Measurements from ENCODE around the gene GMDS. TPM values are rescaled to one million over a fixed set of nuclear protein-coding genes. Genes with fewer than 3 reads are reported as not detected.

Gene GMDS
- total RNA-seq, 2 donors from 2014 or later: 25.4 to 29.5 TPM

DNA sequence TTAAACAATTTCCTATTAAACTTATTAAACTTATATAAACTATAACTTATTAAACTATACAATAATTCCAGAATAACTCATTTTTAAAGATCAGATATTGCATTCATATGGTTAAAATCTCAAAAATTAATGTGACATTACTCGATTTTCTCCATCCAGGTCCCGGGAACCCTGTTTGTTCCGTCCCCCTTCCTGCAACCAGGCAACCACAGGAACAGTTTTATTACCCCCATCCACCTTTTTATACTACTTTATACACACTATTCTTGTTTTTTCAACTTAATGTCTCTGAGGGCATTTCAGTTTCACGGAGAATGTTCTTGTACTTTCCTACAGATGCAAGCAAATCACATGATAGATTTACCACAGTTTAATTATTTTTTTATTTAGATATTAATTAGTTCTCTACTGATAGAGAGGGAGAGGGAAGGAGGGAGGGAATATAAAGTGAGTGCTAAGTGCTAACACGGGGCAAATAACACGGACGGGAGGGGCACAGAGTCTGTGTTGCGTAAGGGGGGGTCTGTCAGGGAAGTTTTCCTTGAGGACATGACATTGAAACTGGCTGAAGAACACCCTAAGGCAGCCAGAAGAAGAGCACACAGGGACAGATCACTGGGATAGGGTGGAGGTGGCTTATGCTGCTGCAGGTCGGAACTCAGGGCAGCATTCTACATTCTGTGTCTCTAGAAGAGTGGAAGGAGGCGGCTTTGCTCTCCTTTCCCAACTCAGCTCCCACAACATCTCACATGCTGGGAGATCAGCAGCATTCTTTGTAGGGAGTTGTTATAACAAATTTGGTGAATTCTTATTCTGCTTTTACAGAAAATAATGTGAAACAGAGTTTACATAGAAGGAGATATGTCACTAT lies 410.5 kb downstream of the GMDS start:
- H3K27me3 ChIP-seq (ENCODE audit: control insufficient read depth, insufficient read depth, low read length, poor library complexity, severe bottlenecking): no peaks in the 10 kb centered on the region
- Mint-ChIP-seq H3K9me3 (no peaks in the 10 kb centered on the region), H3K4me3 (no peak overlapping the region), H3K4me1 (peaks cover 17% of the 10 kb centered on the region), H3K27me3 (ENCODE audit: insufficient read depth) (no peaks in the 10 kb centered on the region), H3K27ac (no peak overlapping the region), H3K36me3 (ENCODE audit: low read depth) (no peaks in the 10 kb centered on the region)
- 68 to 78% methylated on average over 4 to 9 of the region's 10 CpGs for WGBS, 2 experiments (ENCODE audit: insufficient coverage in 1 of 2, insufficient read length in 1 of 2)
- no peak overlapping the region for H3K4me3 ChIP-seq (ENCODE audit: low read length)
- H3K4me1 ChIP-seq (ENCODE audit: control insufficient read depth, insufficient read depth, low read length): no peaks in the 10 kb centered on the region
- no peak overlapping the region for H3K27ac ChIP-seq (ENCODE audit: low read depth, low read length)
- no peaks in the 10 kb centered on the region for H3K36me3 ChIP-seq (ENCODE audit: control insufficient read depth, insufficient read depth, low read length)
- TF ChIP-seq, protein P1, sequence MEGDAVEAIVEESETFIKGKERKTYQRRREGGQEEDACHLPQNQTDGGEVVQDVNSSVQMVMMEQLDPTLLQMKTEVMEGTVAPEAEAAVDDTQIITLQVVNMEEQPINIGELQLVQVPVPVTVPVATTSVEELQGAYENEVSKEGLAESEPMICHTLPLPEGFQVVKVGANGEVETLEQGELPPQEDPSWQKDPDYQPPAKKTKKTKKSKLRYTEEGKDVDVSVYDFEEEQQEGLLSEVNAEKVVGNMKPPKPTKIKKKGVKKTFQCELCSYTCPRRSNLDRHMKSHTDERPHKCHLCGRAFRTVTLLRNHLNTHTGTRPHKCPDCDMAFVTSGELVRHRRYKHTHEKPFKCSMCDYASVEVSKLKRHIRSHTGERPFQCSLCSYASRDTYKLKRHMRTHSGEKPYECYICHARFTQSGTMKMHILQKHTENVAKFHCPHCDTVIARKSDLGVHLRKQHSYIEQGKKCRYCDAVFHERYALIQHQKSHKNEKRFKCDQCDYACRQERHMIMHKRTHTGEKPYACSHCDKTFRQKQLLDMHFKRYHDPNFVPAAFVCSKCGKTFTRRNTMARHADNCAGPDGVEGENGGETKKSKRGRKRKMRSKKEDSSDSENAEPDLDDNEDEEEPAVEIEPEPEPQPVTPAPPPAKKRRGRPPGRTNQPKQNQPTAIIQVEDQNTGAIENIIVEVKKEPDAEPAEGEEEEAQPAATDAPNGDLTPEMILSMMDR (conservative IDR thresholded peaks at IDR 0.05): no peak
- no peak overlapping the region for H3K9ac ChIP-seq (ENCODE audit: extremely low read depth, low read length, poor library complexity, severe bottlenecking)
- H3K9me3 ChIP-seq (ENCODE audit: control insufficient read depth, low read length): no peaks in the 10 kb centered on the region
- no peak for DNase-seq

DNA sequence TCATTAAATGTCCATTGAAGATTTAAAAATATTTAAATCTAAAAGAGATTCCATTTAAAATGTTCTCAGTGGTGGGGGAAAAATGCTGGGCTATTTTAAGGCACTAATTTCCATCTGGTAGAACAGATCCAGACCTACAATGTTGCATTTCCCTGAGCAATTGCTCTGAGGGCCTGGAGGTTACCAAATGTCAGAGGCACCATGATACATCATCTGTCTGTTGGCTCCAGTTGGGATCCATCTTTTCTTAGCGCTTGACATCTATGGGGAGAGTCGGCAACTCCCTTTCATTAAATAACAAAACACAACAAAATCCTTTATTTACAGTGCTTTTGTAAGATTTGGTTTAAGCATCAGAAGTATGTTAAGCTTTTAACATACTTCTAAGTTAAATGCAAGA lies 411.2 kb downstream of the GMDS start:
- DNase-seq: no peak
- H3K27ac ChIP-seq (ENCODE audit: low read depth, low read length): no peak overlapping the region
- 83% methylated on average over 1 of the region's 2 CpGs; no CpG with 5 or more reads in 1 of the 2 experiments for WGBS, 2 experiments (ENCODE audit: insufficient coverage in 1 of 2, insufficient read length in 1 of 2)
- no peaks in the 10 kb centered on the region for H3K36me3 ChIP-seq (ENCODE audit: control insufficient read depth, insufficient read depth, low read length)
- no peaks in the 10 kb centered on the region for H3K27me3 Mint-ChIP-seq (ENCODE audit: insufficient read depth)
- no peak overlapping the region for H3K4me3 ChIP-seq (ENCODE audit: low read length)
- no peak overlapping the region for H3K27ac Mint-ChIP-seq
- H3K4me1 ChIP-seq (ENCODE audit: control insufficient read depth, insufficient read depth, low read length): no peaks in the 10 kb centered on the region
- H3K9me3 Mint-ChIP-seq: no peaks in the 10 kb centered on the region
- H3K4me1 Mint-ChIP-seq: peaks cover 17% of the 10 kb centered on the region
- no peak overlapping the region for H3K9ac ChIP-seq (ENCODE audit: extremely low read depth, low read length, poor library complexity, severe bottlenecking)
- TF ChIP-seq, protein P1 (conservative IDR thresholded peaks at IDR 0.05): no peak
- no peaks in the 10 kb centered on the region for H3K27me3 ChIP-seq (ENCODE audit: control insufficient read depth, insufficient read depth, low read length, poor library complexity, severe bottlenecking)
- no peaks in the 10 kb centered on the region for H3K9me3 ChIP-seq (ENCODE audit: control insufficient read depth, low read length)
- H3K4me3 Mint-ChIP-seq: no peak overlapping the region
- H3K36me3 Mint-ChIP-seq (ENCODE audit: low read depth): no peaks in the 10 kb centered on the region

DNA sequence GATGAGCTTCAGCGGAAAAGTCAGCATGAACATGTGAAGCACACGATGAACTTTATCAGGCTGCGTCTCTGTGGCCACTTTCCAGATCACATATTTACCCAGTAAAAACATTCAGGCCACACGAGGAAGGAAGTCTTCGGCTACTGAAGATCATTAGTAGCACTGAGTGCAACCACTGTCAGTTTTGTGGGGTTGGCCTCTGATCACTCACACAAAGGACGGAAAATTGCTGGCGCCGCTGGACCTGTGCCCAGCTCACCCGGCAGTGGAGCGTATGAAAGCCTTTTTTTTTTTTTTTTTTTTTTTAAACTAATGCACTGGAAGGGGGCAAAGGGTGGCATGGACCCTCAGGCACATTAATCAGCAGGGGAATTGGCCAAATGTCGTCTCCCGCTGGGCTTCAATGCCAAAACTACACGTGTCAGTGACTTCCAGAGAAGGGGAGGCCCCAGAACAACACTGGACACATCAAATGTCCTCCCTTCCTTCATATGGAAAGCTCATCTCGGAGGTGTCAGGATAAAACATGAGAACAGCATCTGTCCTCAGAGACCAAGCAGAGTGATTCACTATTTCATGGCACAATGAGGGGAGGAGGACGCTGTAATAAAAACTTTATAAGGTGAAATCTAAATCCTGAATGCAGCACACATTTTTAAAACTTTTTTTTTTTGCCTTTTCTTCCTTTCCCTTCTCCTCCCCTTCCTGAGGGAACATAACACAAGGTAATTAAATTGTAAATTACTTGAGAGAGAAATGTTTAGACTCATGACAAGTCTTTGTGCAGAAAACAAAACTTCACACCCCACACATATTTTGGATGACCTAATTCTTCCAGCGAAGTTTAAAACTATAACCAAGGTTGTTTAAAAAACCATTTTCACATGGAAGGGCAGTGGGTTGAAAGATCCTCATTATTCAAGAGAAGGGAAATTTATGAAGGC lies 412.3 kb downstream of the GMDS start:
- Histone ChIP-seq H3K9me3 (ENCODE audit: control insufficient read depth, low read length) (no peaks in the 10 kb centered on the region), H3K27me3 (ENCODE audit: control insufficient read depth, insufficient read depth, low read length, poor library complexity, severe bottlenecking) (no peaks in the 10 kb centered on the region), H3K9ac (ENCODE audit: extremely low read depth, low read length, poor library complexity, severe bottlenecking) (no peak overlapping the region), H3K36me3 (ENCODE audit: control insufficient read depth, insufficient read depth, low read length) (no peaks in the 10 kb centered on the region), H3K27ac (ENCODE audit: low read depth, low read length) (peak overlapping the region; percentile 25), H3K4me3 (ENCODE audit: low read length) (no peak overlapping the region), H3K4me1 (ENCODE audit: control insufficient read depth, insufficient read depth, low read length) (no peaks in the 10 kb centered on the region)
- no peaks in the 10 kb centered on the region for H3K27me3 Mint-ChIP-seq (ENCODE audit: insufficient read depth)
- H3K27ac Mint-ChIP-seq: no peak overlapping the region
- peaks cover 2% of the 10 kb centered on the region for H3K9me3 Mint-ChIP-seq
- TF ChIP-seq, protein P1 (conservative IDR thresholded peaks at IDR 0.05): no peak
- H3K36me3 Mint-ChIP-seq (ENCODE audit: low read depth): no peaks in the 10 kb centered on the region
- peaks cover 15% of the 10 kb centered on the region for H3K4me1 Mint-ChIP-seq
- H3K4me3 Mint-ChIP-seq: no peak overlapping the region
- 84 to 87% methylated on average over 9 to 16 of the region's 16 CpGs for whole genome bisulfite sequencing, 2 experiments (ENCODE audit: insufficient coverage in 1 of 2, insufficient read length in 1 of 2)
- DNase-seq: no peak

Data from endodermal cell (in vitro differentiated cells).